HEK293T (cell line): ENCODE data around the gene TNIK.

Experiments
- ARNT ChIP-seq: fragments of 450-650 bp; IDR thresholded peaks from 2 replicates; pipeline ENCODE4 v1.6.1; 2017; ENCODE audit warnings: mild to moderate bottlenecking
- BHLHE40 ChIP-seq: fragments of 450-650 bp; IDR thresholded peaks from 2 replicates; pipeline ENCODE4 v1.6.1; 2016; ENCODE audit warnings: mild to moderate bottlenecking, moderate library complexity, borderline replicate concordance
- ELF4 ChIP-seq: fragments of 450-650 bp; IDR thresholded peaks from 2 replicates; pipeline ENCODE4 v1.6.1; 2017; ENCODE audit warnings: antibody characterized with exemption
- FOXA1 ChIP-seq: fragments of 450-650 bp; IDR thresholded peaks from 2 replicates; pipeline ENCODE4 v1.6.1; 2016; ENCODE audit warnings: mild to moderate bottlenecking
- FOXK2 ChIP-seq: fragments of 450-650 bp; IDR thresholded peaks from 2 replicates; pipeline ENCODE4 v1.6.1; 2016; ENCODE audit warnings: mild to moderate bottlenecking
- FOXM1 ChIP-seq: fragments of 450-650 bp; IDR thresholded peaks from 2 replicates; pipeline ENCODE4 v1.6.1; 2017; ENCODE audit warnings: mild to moderate bottlenecking, borderline replicate concordance
- HDGF ChIP-seq: fragments of 450-650 bp; IDR thresholded peaks from 2 replicates; pipeline ENCODE4 v1.6.1; 2017; ENCODE audit warnings: antibody characterized with exemption, borderline replicate concordance
- L3MBTL2 ChIP-seq: fragments of 450-650 bp; conservative IDR thresholded peaks from 2 replicates; pipeline ENCODE4 v1.6.1; 2016; ENCODE audit warnings: mild to moderate bottlenecking
- NFRKB ChIP-seq: fragments of 450-650 bp; IDR thresholded peaks from 2 replicates; pipeline ENCODE4 v1.6.1; 2016; ENCODE audit warnings: mild to moderate bottlenecking, moderate library complexity
- SP1 ChIP-seq: fragments of 450-650 bp; IDR thresholded peaks from 2 replicates; pipeline ENCODE4 v1.6.1; 2017
- SUZ12 ChIP-seq: fragments of 450-650 bp; IDR thresholded peaks from 2 replicates; pipeline ENCODE4 v1.6.1; 2016; ENCODE audit warnings: mild to moderate bottlenecking
- TARDBP ChIP-seq: fragments of 450-650 bp; IDR thresholded peaks from 2 replicates; pipeline ENCODE4 v1.6.1; 2016
- ZNF384 ChIP-seq: fragments of 450-650 bp; IDR thresholded peaks from 2 replicates; pipeline ENCODE4 v1.6.1; 2016
- TF ChIP-seq, protein P1 (sequence below): fragments of 450-650 bp; IDR thresholded peaks from 2 replicates; pipeline ENCODE4 v1.6.1; 2016

DNA sequence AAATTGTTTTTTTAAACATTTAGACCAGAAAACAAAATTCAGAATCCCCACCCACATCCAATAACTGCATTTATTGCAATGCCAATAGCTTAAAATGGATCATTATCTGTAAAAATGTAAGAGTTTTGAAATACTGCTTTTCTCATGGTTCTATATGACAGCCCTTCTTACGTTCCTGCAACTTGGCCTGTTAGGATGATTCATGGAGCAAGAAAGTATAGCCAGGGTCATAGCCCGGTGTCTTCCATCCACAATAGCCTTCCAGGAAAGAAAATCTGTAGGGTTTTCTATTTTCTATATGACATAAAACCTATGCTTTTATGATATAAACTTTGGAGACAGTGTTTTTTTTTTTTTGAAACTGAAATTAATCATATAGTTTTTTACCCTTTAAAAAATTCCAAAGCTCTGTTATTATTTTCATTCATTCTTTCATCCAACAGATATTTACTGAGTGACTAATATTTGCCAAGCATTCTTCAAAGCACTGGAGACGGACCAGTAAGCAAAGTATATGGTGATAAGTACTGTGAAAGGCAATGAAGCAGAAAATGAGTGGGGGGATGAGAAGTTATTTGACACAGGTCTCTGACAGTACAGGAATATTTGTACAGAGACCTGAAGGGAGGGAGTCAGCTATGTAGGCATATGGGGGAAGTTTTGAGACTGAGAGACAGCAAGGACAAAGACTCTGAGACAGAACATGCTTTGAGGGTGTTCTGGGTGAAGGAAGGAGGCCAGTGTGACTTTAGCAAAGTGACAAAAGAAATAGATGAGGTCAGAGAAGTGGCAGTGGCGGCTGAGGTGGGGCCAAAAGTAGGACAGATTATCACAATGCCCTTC, 404.6 kb downstream of the TNIK start:
- TF ChIP-seq, protein P1, sequence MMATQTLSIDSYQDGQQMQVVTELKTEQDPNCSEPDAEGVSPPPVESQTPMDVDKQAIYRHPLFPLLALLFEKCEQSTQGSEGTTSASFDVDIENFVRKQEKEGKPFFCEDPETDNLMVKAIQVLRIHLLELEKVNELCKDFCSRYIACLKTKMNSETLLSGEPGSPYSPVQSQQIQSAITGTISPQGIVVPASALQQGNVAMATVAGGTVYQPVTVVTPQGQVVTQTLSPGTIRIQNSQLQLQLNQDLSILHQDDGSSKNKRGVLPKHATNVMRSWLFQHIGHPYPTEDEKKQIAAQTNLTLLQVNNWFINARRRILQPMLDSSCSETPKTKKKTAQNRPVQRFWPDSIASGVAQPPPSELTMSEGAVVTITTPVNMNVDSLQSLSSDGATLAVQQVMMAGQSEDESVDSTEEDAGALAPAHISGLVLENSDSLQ = no peak
- TF ChIP-seq SP1 (no peak), L3MBTL2 (no peak), FOXK2 (no peak), FOXM1 (no peak), ARNT (no peak), ELF4 (no peak), ZNF384 (no peak), NFRKB (no peak), BHLHE40 (no peak), SUZ12 (no peak), TARDBP (no peak), HDGF (no peak), FOXA1 (no peak)
